ENCODE measurements around the gene CPEB3. TPM values are rescaled to one million over a fixed set of nuclear protein-coding genes. Genes with fewer than 3 reads are reported as not detected.

The CPEB3 gene
- polyA plus RNA-seq, 1 donor, result 4.6 TPM

DNA sequence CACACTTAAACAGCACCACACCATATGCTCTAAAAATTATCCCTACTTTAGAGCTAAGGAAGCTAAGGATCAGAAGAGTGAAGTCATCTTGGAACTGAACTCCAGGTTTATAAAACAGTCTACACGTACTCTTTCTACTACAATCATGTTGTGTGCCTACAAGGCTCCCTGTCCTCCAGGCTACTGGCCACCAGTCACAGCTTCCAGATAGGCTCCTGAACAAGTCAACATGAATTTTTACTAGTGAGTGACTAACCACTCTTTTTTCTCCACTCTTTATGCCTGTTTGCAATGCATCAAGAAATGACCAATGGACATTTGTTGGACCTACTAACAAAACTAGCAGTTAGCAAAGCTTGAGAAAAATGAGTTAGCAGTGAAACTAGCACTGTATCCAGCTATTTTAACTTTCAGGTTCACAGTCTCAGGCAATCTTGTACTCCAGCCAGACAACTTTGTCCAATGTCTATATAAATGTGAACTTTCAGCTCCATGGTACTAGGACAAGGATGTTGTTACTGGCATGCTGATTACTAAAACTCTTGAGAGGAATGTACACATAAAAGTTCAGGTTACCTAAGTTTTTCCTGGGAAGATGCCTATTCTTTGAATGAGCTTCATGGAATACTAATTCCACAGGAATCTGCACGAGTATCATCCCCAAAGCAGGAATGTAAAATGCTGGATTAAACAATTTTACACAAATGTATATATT, 187.3 kb downstream of the CPEB3 start:
- Histone ChIP-seq H3K36me3 (ENCODE audit: control insufficient read depth, insufficient read depth, low read length) (no peaks in the 10 kb centered on the region), H3K9me3 (ENCODE audit: control insufficient read depth, low read depth, low read length) (no peaks in the 10 kb centered on the region), H3K27me3 (ENCODE audit: control insufficient read depth, insufficient read depth, low read length) (no peaks in the 10 kb centered on the region), H3K27ac (ENCODE audit: low read length) (no peak overlapping the region), H3K4me3 (ENCODE audit: low read length) (no peak overlapping the region), H3K4me1 (ENCODE audit: control insufficient read depth, insufficient read depth, low read length) (no peaks in the 10 kb centered on the region)
- no peak for DNase-seq
- WGBS (ENCODE audit: insufficient coverage, low lambda C conversion rate), result no CpG with 5 or more reads among the region's 2 CpGs

DNA sequence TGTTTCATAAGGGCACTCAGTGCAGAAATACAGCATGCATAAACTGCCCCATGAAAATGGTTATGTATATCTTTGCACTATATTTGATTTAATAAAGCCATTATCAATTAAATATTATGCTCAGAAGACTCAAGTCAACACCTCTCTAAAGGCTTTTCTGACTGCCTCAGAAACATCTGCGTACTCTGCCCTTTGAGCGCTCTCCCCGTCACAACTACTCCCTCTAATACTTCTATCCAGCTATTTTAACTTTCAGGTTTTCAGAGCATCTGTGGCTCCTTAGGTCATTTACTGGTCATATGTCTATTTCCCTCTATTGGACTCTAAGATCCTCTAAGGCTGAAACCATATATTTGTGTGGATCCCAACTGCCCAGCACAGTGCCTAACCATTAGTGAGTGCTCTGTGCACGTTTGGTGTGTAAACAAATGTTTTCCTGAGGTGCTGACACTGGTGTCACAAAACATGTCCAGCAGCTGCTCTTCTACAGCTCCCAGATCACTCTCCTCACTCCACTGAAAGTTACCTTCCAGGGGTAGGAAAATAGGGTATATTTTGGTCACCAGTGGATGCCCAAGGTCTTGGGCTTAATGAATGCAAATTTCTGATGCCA, 188.2 kb downstream of the CPEB3 start:
- Histone ChIP-seq H3K27ac (ENCODE audit: low read length) (no peak overlapping the region), H3K9me3 (ENCODE audit: control insufficient read depth, low read depth, low read length) (no peaks in the 10 kb centered on the region), H3K27me3 (ENCODE audit: control insufficient read depth, insufficient read depth, low read length) (no peaks in the 10 kb centered on the region), H3K4me3 (ENCODE audit: low read length) (no peak overlapping the region), H3K36me3 (ENCODE audit: control insufficient read depth, insufficient read depth, low read length) (no peaks in the 10 kb centered on the region), H3K4me1 (ENCODE audit: control insufficient read depth, insufficient read depth, low read length) (no peaks in the 10 kb centered on the region)
- no peak for DNase-seq
- WGBS (ENCODE audit: insufficient coverage, low lambda C conversion rate), result 100% methylated on average over 3 of the region's 4 CpGs

DNA sequence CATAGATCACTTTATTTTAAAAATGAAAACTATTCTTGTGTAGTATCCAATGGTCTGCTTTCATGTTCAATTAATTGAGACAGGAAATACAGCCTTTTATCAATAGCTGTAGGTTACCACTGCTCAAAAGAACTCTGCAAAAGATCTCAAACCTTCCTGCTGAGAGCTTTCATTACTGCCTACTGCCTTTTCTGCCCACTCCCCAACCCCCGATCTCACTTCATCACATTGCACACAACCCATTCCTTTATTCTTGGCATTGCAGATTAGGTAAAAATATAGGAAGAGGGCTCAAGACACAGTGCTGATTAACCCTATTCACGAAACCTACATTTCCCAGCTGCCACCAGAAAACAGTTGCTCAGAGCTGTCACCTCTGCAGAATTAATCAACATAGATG, 195.9 kb downstream of the CPEB3 start:
- Histone ChIP-seq H3K27me3 (ENCODE audit: control insufficient read depth, insufficient read depth, low read length) (no peaks in the 10 kb centered on the region), H3K4me3 (ENCODE audit: low read length) (no peak overlapping the region), H3K27ac (ENCODE audit: low read length) (no peak overlapping the region), H3K4me1 (ENCODE audit: control insufficient read depth, insufficient read depth, low read length) (no peaks in the 10 kb centered on the region), H3K9me3 (ENCODE audit: control insufficient read depth, low read depth, low read length) (no peaks in the 10 kb centered on the region), H3K36me3 (ENCODE audit: control insufficient read depth, insufficient read depth, low read length) (no peaks in the 10 kb centered on the region)
- no CpG with 5 or more reads among the region's 2 CpGs for WGBS (ENCODE audit: insufficient coverage, low lambda C conversion rate)
- no peak for DNase-seq

DNA sequence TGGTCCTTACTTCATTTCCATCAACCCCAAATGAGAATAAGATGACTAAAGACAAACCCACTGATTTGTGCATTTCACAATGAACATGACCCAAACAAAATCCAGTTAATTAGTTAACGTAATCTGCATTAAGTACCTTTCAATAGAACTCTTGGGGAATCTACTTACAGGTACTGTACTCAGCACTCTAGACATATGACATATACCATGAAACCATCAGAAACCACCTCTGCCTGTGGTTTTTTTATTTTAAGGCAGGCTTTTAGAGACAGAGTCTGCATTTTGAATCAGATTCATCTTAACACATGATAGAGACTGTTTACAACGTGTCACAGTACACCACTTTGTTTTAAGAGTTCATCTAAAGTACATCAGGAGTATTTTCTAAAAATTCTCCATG, 198.9 kb downstream of the CPEB3 start:
- Histone ChIP-seq H3K9me3 (ENCODE audit: control insufficient read depth, low read depth, low read length) (no peaks in the 10 kb centered on the region), H3K27me3 (ENCODE audit: control insufficient read depth, insufficient read depth, low read length) (no peaks in the 10 kb centered on the region), H3K4me3 (ENCODE audit: low read length) (no peak overlapping the region), H3K27ac (ENCODE audit: low read length) (no peak overlapping the region), H3K4me1 (ENCODE audit: control insufficient read depth, insufficient read depth, low read length) (no peaks in the 10 kb centered on the region), H3K36me3 (ENCODE audit: control insufficient read depth, insufficient read depth, low read length) (no peaks in the 10 kb centered on the region)
- DNase-seq, result no peak
- 67% methylated on average over 1 of the region's 2 CpGs for WGBS (ENCODE audit: insufficient coverage, low lambda C conversion rate)

DNA sequence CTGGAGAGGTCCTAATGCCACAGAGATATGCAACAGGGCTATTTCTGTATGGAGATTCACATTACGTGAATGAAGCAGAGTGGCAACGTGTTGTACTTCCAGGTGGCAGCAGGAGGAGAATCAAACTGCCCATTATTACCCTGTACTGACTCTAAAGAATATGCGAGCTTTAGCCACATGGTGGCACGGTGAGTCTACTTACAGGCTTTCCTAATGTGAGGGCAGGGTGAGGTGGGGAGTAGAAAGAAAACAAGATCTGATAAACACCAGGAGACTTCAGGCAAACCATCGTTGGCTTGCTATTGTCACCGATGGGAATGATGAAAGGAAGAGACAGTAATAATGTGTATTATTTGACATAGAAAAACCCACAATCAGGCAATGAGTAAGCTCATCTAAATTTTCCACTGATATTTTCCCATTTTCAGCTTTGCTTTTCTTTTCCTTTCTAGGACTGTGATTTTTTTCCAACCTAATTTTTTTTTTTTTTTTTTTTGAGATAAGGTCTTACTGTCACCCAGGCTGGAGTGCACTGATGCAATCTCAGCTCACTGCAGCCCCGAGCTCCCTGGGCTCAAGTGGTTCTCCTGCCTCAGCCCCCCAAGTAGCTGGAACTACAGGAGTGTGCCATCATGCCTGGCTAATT, 203.0 kb downstream of the CPEB3 start:
- peak; percentile 47 to 62 for DNase-seq
- no peaks in the 10 kb centered on the region for H3K4me1 ChIP-seq (ENCODE audit: control insufficient read depth, insufficient read depth, low read length)
- H3K27ac ChIP-seq (ENCODE audit: low read length), result no peak overlapping the region
- H3K36me3 ChIP-seq (ENCODE audit: control insufficient read depth, insufficient read depth, low read length), result no peaks in the 10 kb centered on the region
- 0% methylated on average over 2 of the region's 7 CpGs for WGBS (ENCODE audit: insufficient coverage, low lambda C conversion rate)
- H3K27me3 ChIP-seq (ENCODE audit: control insufficient read depth, insufficient read depth, low read length), result no peaks in the 10 kb centered on the region
- H3K4me3 ChIP-seq (ENCODE audit: low read length), result no peak overlapping the region
- H3K9me3 ChIP-seq (ENCODE audit: control insufficient read depth, low read depth, low read length), result no peaks in the 10 kb centered on the region

DNA sequence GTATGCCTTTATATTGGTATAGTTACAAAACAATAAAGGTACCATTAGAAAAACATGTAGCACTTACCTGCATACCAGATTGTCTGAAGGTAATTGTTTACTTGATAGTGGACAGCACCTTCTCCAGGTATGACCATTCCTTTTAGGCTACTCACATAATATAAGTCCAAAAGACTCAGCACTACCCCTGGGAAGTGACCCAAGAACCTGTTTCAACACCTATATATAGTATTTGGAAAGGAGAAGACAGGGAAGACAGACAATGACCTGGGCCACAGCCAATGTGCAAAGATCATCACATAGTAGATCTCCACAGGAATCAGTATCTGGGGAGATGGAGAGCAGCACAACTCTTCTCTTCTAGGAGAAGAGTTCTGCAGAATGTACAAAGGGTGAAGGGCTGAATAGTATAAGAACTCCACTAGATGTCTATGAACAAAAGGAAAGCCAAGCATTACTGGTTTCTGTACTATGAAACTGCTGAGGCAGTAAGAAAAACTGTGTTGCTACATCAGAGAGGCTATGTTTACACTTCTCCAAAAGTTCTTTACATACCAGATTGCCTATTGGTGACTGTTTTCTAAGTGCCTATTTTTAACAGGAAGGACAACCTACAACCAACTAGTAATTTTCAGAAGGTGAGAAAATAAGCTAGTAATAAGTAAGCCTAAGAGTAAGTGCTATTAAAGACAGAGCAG, 208.1 kb downstream of the CPEB3 start:
- Histone ChIP-seq H3K9me3 (ENCODE audit: control insufficient read depth, low read depth, low read length) (no peaks in the 10 kb centered on the region), H3K4me3 (ENCODE audit: low read length) (no peak overlapping the region), H3K27me3 (ENCODE audit: control insufficient read depth, insufficient read depth, low read length) (no peaks in the 10 kb centered on the region), H3K36me3 (ENCODE audit: control insufficient read depth, insufficient read depth, low read length) (peaks cover 7% of the 10 kb centered on the region), H3K27ac (ENCODE audit: low read length) (no peak overlapping the region), H3K4me1 (ENCODE audit: control insufficient read depth, insufficient read depth, low read length) (no peaks in the 10 kb centered on the region)
- DNase-seq, result no peak

DNA sequence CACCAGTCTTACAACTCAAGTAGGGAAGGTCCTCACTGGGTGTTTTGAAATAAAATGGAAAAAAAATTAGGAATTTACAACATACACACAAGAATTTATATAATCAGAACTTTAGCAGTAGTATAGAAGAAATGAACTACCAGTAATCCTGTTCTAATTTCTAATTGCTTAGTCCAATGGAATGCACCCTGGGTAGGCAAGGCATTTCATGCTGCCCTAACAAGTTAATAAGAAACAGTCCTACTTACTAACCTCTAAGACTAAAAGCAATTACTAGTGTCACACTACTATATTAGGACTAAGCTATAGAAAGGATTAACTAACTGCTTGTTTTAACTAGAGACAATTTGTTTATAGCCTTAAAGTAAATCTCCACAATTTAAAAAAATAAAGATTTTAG, 209.2 kb downstream of the CPEB3 start:
- Histone ChIP-seq H3K9me3 (ENCODE audit: control insufficient read depth, low read depth, low read length) (no peaks in the 10 kb centered on the region), H3K4me1 (ENCODE audit: control insufficient read depth, insufficient read depth, low read length) (no peaks in the 10 kb centered on the region)
- DNase-seq, result no peak

DNA sequence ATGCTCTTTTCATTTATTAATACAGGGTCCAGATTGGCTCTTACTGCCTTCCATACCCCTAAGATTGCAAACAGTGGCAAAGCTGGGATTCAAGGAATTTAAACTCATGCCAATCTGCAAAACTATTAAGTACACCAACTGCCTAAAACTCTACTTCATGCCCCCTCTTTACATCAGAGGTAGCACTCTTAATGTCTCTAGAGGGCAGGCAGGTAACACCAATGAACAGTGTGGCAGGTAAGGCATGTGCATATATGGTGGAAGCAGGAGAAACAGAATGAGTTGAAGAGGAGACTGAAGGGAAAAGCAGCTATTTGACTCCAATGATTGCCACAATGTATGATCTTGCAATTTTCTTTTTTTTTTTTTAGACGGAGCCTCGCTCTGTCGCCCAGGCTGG, 210.6 kb downstream of the CPEB3 start:
- no peak overlapping the region for H3K4me3 ChIP-seq (ENCODE audit: low read length)
- DNase-seq, result no peak
- peaks cover 7% of the 10 kb centered on the region for H3K36me3 ChIP-seq (ENCODE audit: control insufficient read depth, insufficient read depth, low read length)
- no CpG with 5 or more reads among the region's 3 CpGs for WGBS (ENCODE audit: insufficient coverage, low lambda C conversion rate)
- no peaks in the 10 kb centered on the region for H3K9me3 ChIP-seq (ENCODE audit: control insufficient read depth, low read depth, low read length)
- no peaks in the 10 kb centered on the region for H3K27me3 ChIP-seq (ENCODE audit: control insufficient read depth, insufficient read depth, low read length)
- no peak overlapping the region for H3K27ac ChIP-seq (ENCODE audit: low read length)
- H3K4me1 ChIP-seq (ENCODE audit: control insufficient read depth, insufficient read depth, low read length), result no peaks in the 10 kb centered on the region

More for the DNA sequence above, 209.2 kb downstream of the CPEB3 start:
- no peak overlapping the region for H3K4me3 ChIP-seq (ENCODE audit: low read length)
- H3K36me3 ChIP-seq (ENCODE audit: control insufficient read depth, insufficient read depth, low read length), result peaks cover 7% of the 10 kb centered on the region
- H3K27ac ChIP-seq (ENCODE audit: low read length), result no peak overlapping the region
- H3K27me3 ChIP-seq (ENCODE audit: control insufficient read depth, insufficient read depth, low read length), result no peaks in the 10 kb centered on the region

DNA sequence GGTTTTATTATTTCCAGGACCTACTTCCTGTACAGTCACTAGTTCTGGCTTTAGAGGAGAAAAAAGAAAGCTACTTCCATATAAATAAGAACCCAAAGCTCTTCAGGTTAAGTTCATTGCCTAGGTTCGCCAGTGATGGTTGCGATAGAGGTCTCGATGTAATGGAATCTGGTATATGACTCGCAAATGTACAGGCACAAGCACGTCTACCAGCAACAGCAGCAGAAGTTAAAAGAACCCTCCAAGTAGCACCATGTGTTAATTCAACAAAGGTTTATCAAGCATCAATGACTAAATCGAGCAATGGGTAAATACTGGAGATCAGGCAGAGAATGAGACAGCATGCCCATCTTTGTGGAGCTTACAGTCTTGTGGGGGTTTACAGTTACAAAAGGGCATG, 211.9 kb downstream of the CPEB3 start:
- no peaks in the 10 kb centered on the region for H3K27me3 ChIP-seq (ENCODE audit: control insufficient read depth, insufficient read depth, low read length)
- H3K4me1 ChIP-seq (ENCODE audit: control insufficient read depth, insufficient read depth, low read length), result no peaks in the 10 kb centered on the region
- no peaks in the 10 kb centered on the region for H3K9me3 ChIP-seq (ENCODE audit: control insufficient read depth, low read depth, low read length)
- H3K27ac ChIP-seq (ENCODE audit: low read length), result no peak overlapping the region
- peaks cover 7% of the 10 kb centered on the region for H3K36me3 ChIP-seq (ENCODE audit: control insufficient read depth, insufficient read depth, low read length)
- DNase-seq, result no peak
- H3K4me3 ChIP-seq (ENCODE audit: low read length), result no peak overlapping the region
- no CpG with 5 or more reads among the region's 6 CpGs for WGBS (ENCODE audit: insufficient coverage, low lambda C conversion rate)

DNA sequence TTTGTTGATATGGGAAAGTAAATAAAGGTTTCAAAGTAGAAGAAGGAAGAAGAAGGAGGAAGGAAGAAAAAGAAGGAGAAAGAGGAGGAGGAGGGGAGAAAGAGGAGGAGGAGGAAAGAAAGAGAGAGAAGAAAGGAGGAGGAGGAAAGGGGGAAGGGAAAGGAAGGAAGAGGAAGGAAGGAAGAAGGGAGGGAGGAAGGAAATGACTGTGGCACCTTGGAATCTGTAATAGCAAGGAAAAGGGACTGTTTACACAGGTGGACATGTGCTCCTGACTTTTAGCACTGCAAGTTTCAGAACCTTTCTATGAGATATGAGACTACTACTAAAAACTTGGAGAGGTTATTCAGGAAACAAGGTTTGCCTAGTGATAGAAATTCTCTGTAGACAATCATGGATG, 214.2 kb downstream of the CPEB3 start:
- H3K36me3 ChIP-seq (ENCODE audit: control insufficient read depth, insufficient read depth, low read length), result peaks cover 7% of the 10 kb centered on the region
- H3K4me1 ChIP-seq (ENCODE audit: control insufficient read depth, insufficient read depth, low read length), result no peaks in the 10 kb centered on the region
- H3K9me3 ChIP-seq (ENCODE audit: control insufficient read depth, low read depth, low read length), result no peaks in the 10 kb centered on the region
- no peak overlapping the region for H3K4me3 ChIP-seq (ENCODE audit: low read length)
- DNase-seq, result no peak
- no peak overlapping the region for H3K27ac ChIP-seq (ENCODE audit: low read length)
- no peaks in the 10 kb centered on the region for H3K27me3 ChIP-seq (ENCODE audit: control insufficient read depth, insufficient read depth, low read length)
